Endothelial cell of umbilical vein (primary cell): Measurements from ENCODE around the gene E2F4. TPM values are rescaled to one million over a fixed set of nuclear protein-coding genes. Genes with fewer than 3 reads are reported as not detected.

ENCODE experiments used
- BruUV-seq: library from RNA; stranded (reverse); fragments of 400-500 nt; replicated peaks from 2 replicates; lab custom pipeline; 2021; lab: Mats Ljungman, UMichigan
- CTCF ChIA-PET: fragments of 300-600, 350-600 bp; sonication (Branson Sonifier 250); formaldehyde crosslinking; loops from one replicate; lab custom pipeline; 2021; ENCODE audit warnings: antibody characterized with exemption, inconsistent platforms; lab: Charles Lee
- POLR2A ChIA-PET: fragments of 300-600, 350-600 bp; sonication (Branson Sonifier 250); formaldehyde crosslinking; loops from one replicate; lab custom pipeline; 2021; ENCODE audit warnings: antibody characterized with exemption, inconsistent platforms; lab: Charles Lee
- DNase-seq: peaks from one replicate; pipeline ENCODE4 v3.0.0-alpha.2; 2011; ENCODE audit warnings: low read depth, low spot score
- FAIRE-seq: peaks from 2 replicates; lab custom pipeline; 2011; peaks lifted over from hg19 to GRCh38; lab: Jason Lieb, UNC
- H2AFZ ChIP-seq: 2 replicates; pipeline ENCODE4 v1.6.0; 2012; ENCODE audit warnings: low read depth, low read length, control low read depth, inconsistent platforms
- H3K27ac ChIP-seq: 2 replicates; pipeline ENCODE4 v1.5.1; 2011; ENCODE audit warnings: low read depth, mild to moderate bottlenecking, control low read depth, low read length, moderate library complexity; ENCODE audit not compliant: insufficient read depth
- H3K27me3 ChIP-seq, 2 experiments: 2 replicates each; pipeline versions ENCODE4 v1.6.0 to v1.6.1; 2011; ENCODE audit warnings: low read length in 2 of 2, mixed read lengths in 1 of 2; ENCODE audit not compliant: control insufficient read depth in 2 of 2, insufficient read depth in 2 of 2
- H3K36me3 ChIP-seq, 2 experiments: 2 replicates in 1 of 2; 3 replicates in 1 of 2; pipeline ENCODE4 v1.5.1; 2011; ENCODE audit warnings: low read length in 2 of 2, mild to moderate bottlenecking in 1 of 2, moderate library complexity in 1 of 2; ENCODE audit not compliant: control insufficient read depth in 2 of 2, insufficient read depth in 2 of 2; ENCODE audit errors: extremely low read depth in 1 of 2
- H3K4me1 ChIP-seq: 3 replicates; pipeline ENCODE4 v1.5.1; 2011; ENCODE audit warnings: mild to moderate bottlenecking, low read length; ENCODE audit not compliant: control insufficient read depth, insufficient read depth; ENCODE audit errors: extremely low read depth
- H3K4me2 ChIP-seq: 2 replicates; pipeline ENCODE4 v1.6.1; 2011; ENCODE audit warnings: low read length, control low read depth, mixed read lengths; ENCODE audit not compliant: insufficient read depth
- H3K4me3 ChIP-seq, 3 experiments: fragments of 200-600 bp in 1 of 3; sonication (generic), shearing (Covaris generic) in 1 of 3; replicated peaks in 1 of 3; 2 replicates each; pipeline ENCODE4 v1.5.1; 2011 to 2016; ENCODE audit warnings: control low read depth in 3 of 3, low read length in 3 of 3, mild to moderate bottlenecking in 2 of 3, inconsistent platforms in 1 of 3, low read depth in 1 of 3, moderate library complexity in 1 of 3; ENCODE audit not compliant: insufficient read depth in 1 of 3
- H3K79me2 ChIP-seq: 2 replicates; pipeline ENCODE4 v1.6.0; 2012; ENCODE audit warnings: low read length, inconsistent platforms; ENCODE audit not compliant: control insufficient read depth, insufficient read depth
- H3K9ac ChIP-seq: replicated peaks from 2 replicates; pipeline ENCODE3; 2011; ENCODE audit warnings: low read length, control low read depth; ENCODE audit not compliant: insufficient read depth; ENCODE audit errors: extremely low read depth
- H3K9me1 ChIP-seq: replicated peaks from 3 replicates; pipeline ENCODE4 v1.6.0; 2011; ENCODE audit warnings: mild to moderate bottlenecking, low read length; ENCODE audit not compliant: control insufficient read depth, insufficient read depth; ENCODE audit errors: extremely low read depth
- H3K9me3 ChIP-seq: replicated peaks from 2 replicates; pipeline ENCODE4 v1.5.1; 2012; ENCODE audit warnings: low read length, inconsistent platforms; ENCODE audit not compliant: control insufficient read depth, insufficient read depth
- H4K20me1 ChIP-seq: replicated peaks from 2 replicates; pipeline ENCODE3; 2011; ENCODE audit warnings: mild to moderate bottlenecking, low read length; ENCODE audit not compliant: control insufficient read depth, insufficient read depth; ENCODE audit errors: extremely low read depth
- EZH2 ChIP-seq: IDR thresholded peaks from 2 replicates; pipeline ENCODE4 v1.6.1; 2012; ENCODE audit warnings: borderline replicate concordance, low read depth, mild to moderate bottlenecking, moderate library complexity, low read length, inconsistent platforms; ENCODE audit not compliant: severe bottlenecking
- FOS ChIP-seq: IDR thresholded peaks from 2 replicates; pipeline ENCODE4 v1.6.1; 2011; ENCODE audit warnings: mild to moderate bottlenecking, low read length, moderate library complexity, borderline replicate concordance; ENCODE audit not compliant: insufficient read depth
- GATA2 ChIP-seq: IDR thresholded peaks from 2 replicates; pipeline ENCODE4 v1.7.0; 2011; ENCODE audit warnings: low read depth, mild to moderate bottlenecking, moderate library complexity, mixed read lengths, low read length; ENCODE audit not compliant: insufficient read length, insufficient read depth
- JUN ChIP-seq: IDR thresholded peaks from 2 replicates; pipeline ENCODE4 v1.6.1; 2011; ENCODE audit warnings: borderline replicate concordance, low read depth; ENCODE audit not compliant: insufficient read length, insufficient read depth
- MYC ChIP-seq: IDR thresholded peaks from one replicate; pipeline ENCODE4 v1.6.1; 2011; ENCODE audit warnings: mild to moderate bottlenecking, low read depth, low read length
- POLR2A ChIP-seq: IDR thresholded peaks from 2 replicates; pipeline ENCODE4 v1.6.1; 2012; ENCODE audit warnings: low read depth, mild to moderate bottlenecking, control low read depth, low read length
- POLR2AphosphoS5 ChIP-seq: IDR thresholded peaks from 2 replicates; pipeline ENCODE4 v1.6.1; 2012; ENCODE audit warnings: low read depth, mild to moderate bottlenecking, control low read depth, low read length, moderate library complexity; ENCODE audit not compliant: insufficient read depth
- dilution Hi-C: fragments of 300-500 bp; cut with MboI; formaldehyde crosslinking; loops from one replicate; pipeline ENCODE4 v1.15.0; 2019; ENCODE audit warnings: low sequenced_read_pairs; ENCODE audit not compliant: extremely low pct_ligation_motif_present
- intact Hi-C: fragments of 100-400 bp; cut with micrococcal nuclease; formaldehyde crosslinking; loops from one replicate; pipeline ENCODE4 v1.10.0; 2022
- polyA plus RNA-seq, 4 experiments: library from polyadenylated mRNA; depleted of rRNA in 3 of 4; stranded (reverse) in 3 of 4; unstranded in 1 of 4; fragments of >200 nt; gene quantifications; 2 replicates each; pipeline versions ENCODE4 v1.2.1 to v1.2.3, GENCODE V29; 2011 to 2012; ENCODE audit warnings: missing spikeins in 1 of 4
- total RNA-seq: library from RNA; stranded (reverse); gene quantifications from 2 replicates; pipeline ENCODE4 v1.2.3, GENCODE V29; 2021
- TF ChIP-seq, protein P1 (sequence below): IDR thresholded peaks from 2 replicates; pipeline ENCODE4 v1.6.1; 2011; ENCODE audit not compliant: insufficient read depth, insufficient read length
- TF ChIP-seq, protein P2 (sequence below), 2 donors: IDR thresholded peaks; 1 replicate in 1 of 2; 2 replicates in 1 of 2; pipeline ENCODE4 v1.5.1; 2011; ENCODE audit warnings: low read length in 2 of 2, mild to moderate bottlenecking in 2 of 2, moderate library complexity in 2 of 2, control low read depth in 1 of 2, inconsistent platforms in 1 of 2, low read depth in 1 of 2; ENCODE audit not compliant: insufficient read depth in 1 of 2; ENCODE audit errors: extremely low read depth in 1 of 2

E2F4 gene
- total and polyA plus RNA-seq, 2 donors (not counting 3 experiments of a cell fraction or from before 2014, with no cell fraction given), result 112 to 168 TPM

DNA sequence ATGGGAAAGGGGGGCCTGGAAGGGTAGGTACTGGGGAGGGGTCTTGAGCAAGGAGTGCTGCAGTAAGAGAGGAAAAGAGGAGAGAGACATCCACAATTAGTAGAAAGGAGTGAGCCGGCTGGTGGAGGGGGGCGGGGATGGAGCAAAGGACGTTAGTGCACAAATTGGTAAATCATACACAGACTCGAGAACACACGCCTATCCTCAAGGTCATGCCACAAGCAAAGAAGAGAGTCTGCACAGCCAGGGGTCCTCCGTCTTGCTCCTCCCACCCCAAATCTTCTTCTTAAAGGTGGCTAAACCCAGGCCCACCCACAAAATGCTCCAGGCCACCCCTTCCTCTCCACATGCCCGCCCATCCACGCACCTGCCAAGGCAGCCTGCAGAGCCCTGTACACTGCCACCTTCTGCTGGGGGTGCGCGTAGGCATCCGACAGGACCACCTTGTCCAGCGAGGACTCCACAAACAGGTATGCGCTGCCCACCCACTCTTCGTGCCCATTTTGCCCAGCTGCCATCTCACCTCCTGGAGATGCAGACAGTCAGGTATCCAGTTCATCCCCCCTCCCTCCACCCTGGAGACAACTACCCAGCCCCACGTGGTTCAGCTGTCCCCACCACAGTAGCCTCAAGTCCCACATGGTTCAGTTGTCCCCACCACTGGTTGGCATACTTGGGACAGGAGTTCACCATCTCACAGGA is 35.7 kb upstream of the E2F4 start:
- H3K9me1 ChIP-seq, result no peaks in the 10 kb centered on the region
- H3K4me3 ChIP-seq, result no peak overlapping the region
- H3K27me3 ChIP-seq, result peaks cover 2% of the 10 kb centered on the region in 2 experiments
- H2AFZ ChIP-seq, result no peak overlapping the region
- no peak overlapping the region for H3K4me2 ChIP-seq
- no peaks in the 10 kb centered on the region for H3K79me2 ChIP-seq
- H3K4me1 ChIP-seq, result peaks cover 4% of the 10 kb centered on the region
- H3K9ac ChIP-seq, result no peak overlapping the region
- H3K36me3 ChIP-seq, result no peaks in the 10 kb centered on the region
- no peak overlapping the region for H3K27ac ChIP-seq
- no peaks in the 10 kb centered on the region for H4K20me1 ChIP-seq
- no TSS peak for BruUV-seq
- ChIA-PET POLR2A (no interaction called here), CTCF (interaction anchor here (1.3 to 8.2 kb wide), 15 partner anchors 18 to 203 kb away, joined by 5 to 302 read pairs (median 20); no protein-coding TSS in a partner anchor)
- DNase-seq, result no peak
- TF ChIP-seq POLR2A (no peak), EZH2 (no peak), FOS (no peak), GATA2 (no peak), MYC (no peak), JUN (no peak), POLR2AphosphoS5 (no peak)
- TF ChIP-seq, protein P1, sequence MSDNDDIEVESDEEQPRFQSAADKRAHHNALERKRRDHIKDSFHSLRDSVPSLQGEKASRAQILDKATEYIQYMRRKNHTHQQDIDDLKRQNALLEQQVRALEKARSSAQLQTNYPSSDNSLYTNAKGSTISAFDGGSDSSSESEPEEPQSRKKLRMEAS, result no peak
- TF ChIP-seq, protein P2, sequence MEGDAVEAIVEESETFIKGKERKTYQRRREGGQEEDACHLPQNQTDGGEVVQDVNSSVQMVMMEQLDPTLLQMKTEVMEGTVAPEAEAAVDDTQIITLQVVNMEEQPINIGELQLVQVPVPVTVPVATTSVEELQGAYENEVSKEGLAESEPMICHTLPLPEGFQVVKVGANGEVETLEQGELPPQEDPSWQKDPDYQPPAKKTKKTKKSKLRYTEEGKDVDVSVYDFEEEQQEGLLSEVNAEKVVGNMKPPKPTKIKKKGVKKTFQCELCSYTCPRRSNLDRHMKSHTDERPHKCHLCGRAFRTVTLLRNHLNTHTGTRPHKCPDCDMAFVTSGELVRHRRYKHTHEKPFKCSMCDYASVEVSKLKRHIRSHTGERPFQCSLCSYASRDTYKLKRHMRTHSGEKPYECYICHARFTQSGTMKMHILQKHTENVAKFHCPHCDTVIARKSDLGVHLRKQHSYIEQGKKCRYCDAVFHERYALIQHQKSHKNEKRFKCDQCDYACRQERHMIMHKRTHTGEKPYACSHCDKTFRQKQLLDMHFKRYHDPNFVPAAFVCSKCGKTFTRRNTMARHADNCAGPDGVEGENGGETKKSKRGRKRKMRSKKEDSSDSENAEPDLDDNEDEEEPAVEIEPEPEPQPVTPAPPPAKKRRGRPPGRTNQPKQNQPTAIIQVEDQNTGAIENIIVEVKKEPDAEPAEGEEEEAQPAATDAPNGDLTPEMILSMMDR (IDR thresholded peaks at IDR 0.05; ENCODE audit: extremely low read depth in 1 of 2, insufficient read depth in 1 of 2, low read depth in 1 of 2, low read length in 2 of 2), result no peak
- dilution Hi-C loops, result no loop called here
- intact Hi-C loops, result no loop called here
- H3K9me3 ChIP-seq, result no peaks in the 10 kb centered on the region
- no peak for FAIRE-seq
